ENCODE results near the gene GDE1.

- TF ChIP-seq CTCF (IDR thresholded peaks at IDR 0.05) (no peak), POLR2A (IDR thresholded peaks at IDR 0.05) (no peak)
Observed at GRCh38 chr16:19518388-19518787, 3.5 kb downstream of the GDE1 start.
